Suprapubic skin (tissue), 4 donors: Measurements from ENCODE around the gene DOCK8.

Experiments used
- CTCF ChIP-seq, 2 donors: fragments of 200-600 bp in 1 of 2; fragments of 450-650 bp in 1 of 2; sonication (generic) in 1 of 2; IDR thresholded peaks; one replicate each; pipeline ENCODE4 v1.5.1; 2016 to 2019; ENCODE audit warnings: antibody characterized with exemption in 2 of 2, mild to moderate bottlenecking in 1 of 2, moderate library complexity in 1 of 2
- POLR2A ChIP-seq, 2 donors: fragments of 450-650 bp; IDR thresholded peaks; one replicate each; pipeline ENCODE4 v1.6.1; 2017; ENCODE audit warnings: antibody characterized with exemption in 2 of 2, mild to moderate bottlenecking in 2 of 2, moderate library complexity in 2 of 2
- POLR2AphosphoS5 ChIP-seq, 3 donors: sonication (generic); formaldehyde crosslinking; IDR thresholded peaks; one replicate each; pipeline ENCODE4 v1.6.1; 2017; ENCODE audit warnings: antibody characterized with exemption in 3 of 3

- no peak for TF ChIP-seq CTCF (IDR thresholded peaks at IDR 0.05)
- TF ChIP-seq POLR2A (IDR thresholded peaks at IDR 0.05), result no peak
- TF ChIP-seq POLR2AphosphoS5 (IDR thresholded peaks at IDR 0.05), result no peak
These were observed 183.4 kb downstream of the DOCK8 start for GRCh38 chr9:398085-398484.
